ENCODE data around the gene PCDH15. TPM values are rescaled to one million over a fixed set of nuclear protein-coding genes. Genes with fewer than 3 reads are reported as not detected.

PCDH15 gene
- total and polyA plus RNA-seq, 2 of the 4 experiments (the other 2 are of a cell fraction): not detected

DNA sequence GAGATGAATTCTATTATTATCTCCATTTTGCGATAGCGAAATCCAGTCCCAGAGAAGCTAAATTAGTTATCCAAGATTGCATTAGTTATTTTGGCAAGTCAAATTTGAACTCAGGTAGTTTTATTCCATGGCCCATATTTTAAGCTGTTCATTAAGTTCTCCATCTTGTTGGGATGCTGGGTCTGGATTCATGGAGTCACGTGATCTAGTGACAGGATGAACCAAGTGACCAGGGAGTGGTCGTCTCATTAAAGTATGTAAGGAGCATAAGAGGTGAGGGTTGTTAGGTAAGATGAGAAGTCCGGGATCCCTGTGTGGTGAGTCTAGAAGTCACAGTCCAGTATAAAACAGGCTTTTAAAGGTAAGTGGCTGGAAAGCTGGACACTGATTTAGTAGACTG is 740.5 kb downstream of the PCDH15 start:
- Histone ChIP-seq H3K56ac (ENCODE audit: extremely low read depth, insufficient read depth, low read length) (no peak overlapping the region), H4K8ac (ENCODE audit: low read depth in 2 of 2, low read length in 2 of 2) (no peak overlapping the region), H3K79me1 (ENCODE audit: low read depth in 1 of 2, low read length in 2 of 2) (no peaks in the 10 kb centered on the region), H4K5ac (ENCODE audit: low read depth, low read length) (no peak overlapping the region), H3K27me3 (ENCODE audit: control insufficient read depth, insufficient read depth, low read length) (no peaks in the 10 kb centered on the region), H2BK20ac (ENCODE audit: low read depth, low read length) (no peak overlapping the region), H3K18ac (ENCODE audit: low read depth, low read length) (no peak overlapping the region), H3K9me1 (ENCODE audit: insufficient read depth, low read length) (no peaks in the 10 kb centered on the region), H2BK120ac (ENCODE audit: low read depth, low read length) (no peak overlapping the region), H3K27ac (ENCODE audit: insufficient read depth, low read length) (no peak overlapping the region), H3K9me3 (ENCODE audit: control insufficient read depth, insufficient read depth, low read length) (peaks cover 15% of the 10 kb centered on the region), H3K9ac (ENCODE audit: low read depth, low read length) (no peak overlapping the region), H2BK5ac (ENCODE audit: low read depth, low read length, poor library complexity, severe bottlenecking) (no peak overlapping the region), H3K4me2 (ENCODE audit: low read depth, low read length) (no peak overlapping the region), H2AK5ac (ENCODE audit: low read depth, low read length) (no peak overlapping the region), H2AK9ac (replicated peaks; ENCODE audit: low read depth, low read length, poor library complexity) (no peak overlapping the region), H3K4me1 (ENCODE audit: control insufficient read depth, insufficient read depth, low read length) (no peaks in the 10 kb centered on the region), H3K36me3 (ENCODE audit: control insufficient read depth, insufficient read depth, low read length) (no peaks in the 10 kb centered on the region), H4K20me1 (ENCODE audit: insufficient read depth, low read length) (no peaks in the 10 kb centered on the region), H3K4ac (ENCODE audit: low read depth, low read length) (no peak overlapping the region), H2AFZ (replicated peaks; ENCODE audit: low read length, poor library complexity) (no peak overlapping the region), H3K4me3 (ENCODE audit: insufficient read depth, low read depth, low read length) (no peak overlapping the region), H2BK15ac (ENCODE audit: low read depth, low read length) (no peak overlapping the region), H4K91ac (ENCODE audit: insufficient read depth, low read depth, low read length) (no peak overlapping the region), H3K23ac (ENCODE audit: low read depth, low read length) (no peak overlapping the region), H3K14ac (replicated peaks; ENCODE audit: low read depth, low read length) (no peak overlapping the region)
- ATAC-seq (ENCODE audit: low read depth) (no peak), DNase-seq (no peak)
- in situ Hi-C loops (cut with MboI; ENCODE audit: low sequenced_read_pairs): no loop called here
- dilution Hi-C loops (cut with HindIII; ENCODE audit: low sequenced_read_pairs, unreplicated experiment): no loop called here
- CTCF ChIA-PET: no interaction called here
- intact Hi-C loops (cut with micrococcal nuclease): no loop called here
- TF ChIP-seq RAD21 (IDR thresholded peaks at IDR 0.05; ENCODE audit: low read length) (no peak), FOS (IDR thresholded peaks at IDR 0.05; ENCODE audit: low read depth, low read length) (no peak), ELK1 (IDR thresholded peaks at IDR 0.05; ENCODE audit: borderline replicate concordance, low read depth, low read length) (no peak), SMC3 (IDR thresholded peaks at IDR 0.05; ENCODE audit: low read depth, low read length) (no peak), MAZ (IDR thresholded peaks at IDR 0.05; ENCODE audit: borderline replicate concordance, low read depth, low read length) (no peak), BHLHE40 (IDR thresholded peaks at IDR 0.05; ENCODE audit: low read depth, low read length) (no peak), MAFK (IDR thresholded peaks at IDR 0.05; ENCODE audit: low read depth, low read length) (no peak), CEBPB (IDR thresholded peaks at IDR 0.05; ENCODE audit: low read depth, low read length) (no peak), MXI1 (IDR thresholded peaks at IDR 0.05; ENCODE audit: borderline replicate concordance, low read depth, low read length) (no peak), RCOR1 (IDR thresholded peaks at IDR 0.05; ENCODE audit: insufficient replicate concordance, low read length) (no peak), NFE2L2 (IDR thresholded peaks at IDR 0.05; ENCODE audit: low read depth, low read length) (no peak), CHD1 (IDR thresholded peaks at IDR 0.05; ENCODE audit: low read depth, low read length) (no peak), POLR2A (IDR thresholded peaks at IDR 0.05; ENCODE audit: low read depth, low read length) (no peak), RFX5 (IDR thresholded peaks at IDR 0.05; ENCODE audit: low read depth, low read length) (no peak)
- TF ChIP-seq, protein P1, sequence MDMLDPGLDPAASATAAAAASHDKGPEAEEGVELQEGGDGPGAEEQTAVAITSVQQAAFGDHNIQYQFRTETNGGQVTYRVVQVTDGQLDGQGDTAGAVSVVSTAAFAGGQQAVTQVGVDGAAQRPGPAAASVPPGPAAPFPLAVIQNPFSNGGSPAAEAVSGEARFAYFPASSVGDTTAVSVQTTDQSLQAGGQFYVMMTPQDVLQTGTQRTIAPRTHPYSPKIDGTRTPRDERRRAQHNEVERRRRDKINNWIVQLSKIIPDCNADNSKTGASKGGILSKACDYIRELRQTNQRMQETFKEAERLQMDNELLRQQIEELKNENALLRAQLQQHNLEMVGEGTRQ (IDR thresholded peaks at IDR 0.05; ENCODE audit: low read depth, low read length): no peak
- TF ChIP-seq, protein P2, sequence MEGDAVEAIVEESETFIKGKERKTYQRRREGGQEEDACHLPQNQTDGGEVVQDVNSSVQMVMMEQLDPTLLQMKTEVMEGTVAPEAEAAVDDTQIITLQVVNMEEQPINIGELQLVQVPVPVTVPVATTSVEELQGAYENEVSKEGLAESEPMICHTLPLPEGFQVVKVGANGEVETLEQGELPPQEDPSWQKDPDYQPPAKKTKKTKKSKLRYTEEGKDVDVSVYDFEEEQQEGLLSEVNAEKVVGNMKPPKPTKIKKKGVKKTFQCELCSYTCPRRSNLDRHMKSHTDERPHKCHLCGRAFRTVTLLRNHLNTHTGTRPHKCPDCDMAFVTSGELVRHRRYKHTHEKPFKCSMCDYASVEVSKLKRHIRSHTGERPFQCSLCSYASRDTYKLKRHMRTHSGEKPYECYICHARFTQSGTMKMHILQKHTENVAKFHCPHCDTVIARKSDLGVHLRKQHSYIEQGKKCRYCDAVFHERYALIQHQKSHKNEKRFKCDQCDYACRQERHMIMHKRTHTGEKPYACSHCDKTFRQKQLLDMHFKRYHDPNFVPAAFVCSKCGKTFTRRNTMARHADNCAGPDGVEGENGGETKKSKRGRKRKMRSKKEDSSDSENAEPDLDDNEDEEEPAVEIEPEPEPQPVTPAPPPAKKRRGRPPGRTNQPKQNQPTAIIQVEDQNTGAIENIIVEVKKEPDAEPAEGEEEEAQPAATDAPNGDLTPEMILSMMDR (conservative IDR thresholded peaks at IDR 0.05; ENCODE audit: low read depth, low read length): no peak
- whole genome bisulfite sequencing, 2 experiments (ENCODE audit: extremely low coverage in 2 of 2, insufficient read length in 1 of 2): 40% methylated on average over 1 of the region's 5 CpGs; no CpG with 5 or more reads in 1 of the 2 experiments
- POLR2A ChIA-PET (ENCODE audit: unreplicated experiment): no interaction called here
- no TSS peak for BruUV-seq (replicated peaks)

Data from IMR-90 (cell line).